22Rv1 (cell line): ENCODE results near the gene ASIC3.

Source experiments
- H3K27ac ChIP-seq: fragments of 450-650 bp; 2 replicates; pipeline ENCODE4 v1.5.1; 2017
- ZFX ChIP-seq: fragments of 450-650 bp; IDR thresholded peaks from 2 replicates; pipeline ENCODE4 v1.6.1; 2017; ENCODE audit warnings: antibody characterized with exemption, borderline replicate concordance
- TF ChIP-seq, protein P1 (sequence below): fragments of 450-650 bp; IDR thresholded peaks from 2 replicates; pipeline ENCODE4 v1.5.1; 2017; ENCODE audit warnings: mild to moderate bottlenecking

ASIC3 gene

DNA sequence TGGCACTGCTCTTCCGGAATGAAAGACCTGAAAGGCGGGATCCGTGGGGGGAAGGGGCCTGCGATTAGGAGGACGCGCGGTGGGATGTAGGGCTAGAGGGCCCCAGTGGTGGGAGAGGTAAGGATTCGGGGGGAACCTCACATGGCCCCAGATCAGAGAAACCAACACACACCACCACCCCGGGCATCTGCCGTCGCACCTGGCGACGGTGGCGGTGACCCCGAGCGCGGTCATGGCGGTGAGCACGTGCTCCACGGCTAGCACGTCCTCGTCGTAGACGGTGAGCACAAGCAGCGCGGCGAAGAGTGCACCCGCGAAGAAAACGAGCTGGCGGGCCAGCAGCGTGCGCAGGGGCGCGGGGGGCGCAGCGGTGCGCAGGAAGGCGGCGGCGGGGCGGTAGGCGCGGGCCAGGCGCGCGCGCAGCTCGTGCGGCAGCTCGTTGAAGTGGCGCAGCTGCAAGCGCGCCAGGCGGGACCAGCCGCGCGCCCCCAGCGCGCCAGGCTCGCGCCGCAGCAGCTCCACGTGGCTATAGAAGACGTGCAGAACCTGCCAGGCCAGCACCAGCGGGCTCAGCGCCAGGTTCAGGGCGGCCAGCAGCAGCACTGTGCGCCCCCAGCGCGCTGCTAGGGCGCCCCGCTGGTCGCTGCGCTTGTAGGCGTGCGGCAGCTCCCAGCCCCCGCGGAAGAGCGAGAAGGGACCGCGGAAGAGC lies 29.8 kb upstream of the ASIC3 start:
- H3K27ac ChIP-seq = peak overlapping the region; percentile 31
- no peak for TF ChIP-seq ZFX
- TF ChIP-seq, protein P1, sequence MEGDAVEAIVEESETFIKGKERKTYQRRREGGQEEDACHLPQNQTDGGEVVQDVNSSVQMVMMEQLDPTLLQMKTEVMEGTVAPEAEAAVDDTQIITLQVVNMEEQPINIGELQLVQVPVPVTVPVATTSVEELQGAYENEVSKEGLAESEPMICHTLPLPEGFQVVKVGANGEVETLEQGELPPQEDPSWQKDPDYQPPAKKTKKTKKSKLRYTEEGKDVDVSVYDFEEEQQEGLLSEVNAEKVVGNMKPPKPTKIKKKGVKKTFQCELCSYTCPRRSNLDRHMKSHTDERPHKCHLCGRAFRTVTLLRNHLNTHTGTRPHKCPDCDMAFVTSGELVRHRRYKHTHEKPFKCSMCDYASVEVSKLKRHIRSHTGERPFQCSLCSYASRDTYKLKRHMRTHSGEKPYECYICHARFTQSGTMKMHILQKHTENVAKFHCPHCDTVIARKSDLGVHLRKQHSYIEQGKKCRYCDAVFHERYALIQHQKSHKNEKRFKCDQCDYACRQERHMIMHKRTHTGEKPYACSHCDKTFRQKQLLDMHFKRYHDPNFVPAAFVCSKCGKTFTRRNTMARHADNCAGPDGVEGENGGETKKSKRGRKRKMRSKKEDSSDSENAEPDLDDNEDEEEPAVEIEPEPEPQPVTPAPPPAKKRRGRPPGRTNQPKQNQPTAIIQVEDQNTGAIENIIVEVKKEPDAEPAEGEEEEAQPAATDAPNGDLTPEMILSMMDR = peak; percentile 76

DNA sequence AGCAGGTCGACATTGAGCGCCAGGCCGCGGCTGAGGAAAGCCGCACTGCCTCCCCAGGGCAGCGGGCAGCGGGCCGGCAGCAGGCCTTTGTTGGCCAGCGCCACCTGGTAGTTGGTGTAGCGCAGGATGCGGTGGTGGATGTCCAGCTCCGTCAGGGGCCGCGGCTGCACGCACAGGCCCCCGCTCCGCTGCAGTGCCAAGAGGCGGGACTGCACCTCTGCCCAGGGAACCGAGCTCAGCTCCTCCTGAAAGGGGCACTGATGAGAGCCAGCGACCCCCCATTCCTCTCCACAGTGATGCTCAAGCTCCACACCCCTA lies 29.2 kb upstream of the ASIC3 start:
- H3K27ac ChIP-seq = peak overlapping the region; percentile 31

DNA sequence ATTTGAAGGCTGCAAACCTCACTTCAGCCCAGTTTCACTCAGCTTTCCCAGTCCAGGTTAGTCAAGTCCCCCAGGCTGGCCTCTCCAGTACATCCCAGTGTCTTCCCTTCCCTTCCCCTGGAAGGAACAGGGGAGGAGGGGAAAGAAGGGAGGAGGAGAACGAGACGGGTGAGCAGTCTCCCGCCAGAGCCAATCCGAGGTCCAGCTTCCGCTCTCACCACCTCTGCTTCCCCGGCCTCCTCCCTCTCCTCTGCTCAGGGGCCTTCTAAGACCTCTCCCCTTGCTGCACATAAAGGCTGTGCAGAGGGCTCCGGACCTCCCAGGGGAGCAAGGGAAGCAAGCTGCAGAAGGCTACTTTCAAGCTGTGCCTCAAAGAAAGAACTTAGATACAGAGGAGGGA lies 28.1 kb upstream of the ASIC3 start:
- no peak for TF ChIP-seq ZFX
- TF ChIP-seq, protein P1 = no peak
- H3K27ac ChIP-seq = no peak overlapping the region

More for the DNA sequence above, 29.2 kb upstream of the ASIC3 start:
- TF ChIP-seq, protein P1 = no peak
- no peak for TF ChIP-seq ZFX

DNA sequence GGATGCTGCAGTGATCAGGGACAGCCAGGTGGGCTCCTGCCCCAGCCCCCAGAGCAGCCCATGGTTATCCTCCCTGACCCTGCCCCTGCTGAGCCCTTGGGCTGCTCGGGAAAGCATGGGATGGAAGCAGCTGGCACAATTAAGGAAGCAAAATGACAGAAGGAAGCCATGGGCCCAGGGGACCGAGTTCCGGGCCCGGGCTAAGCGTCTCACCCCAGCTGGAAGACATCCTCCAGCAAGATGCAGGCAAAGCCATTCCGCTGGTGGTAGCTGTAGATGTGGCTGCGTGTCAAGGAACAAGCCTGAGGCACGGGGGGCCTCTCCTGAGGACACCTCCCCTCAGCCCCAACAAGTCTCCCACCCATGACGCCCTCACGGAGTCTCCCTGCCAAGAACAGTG lies 25.1 kb upstream of the ASIC3 start:
- H3K27ac ChIP-seq = no peak overlapping the region
- TF ChIP-seq ZFX = no peak
- TF ChIP-seq, protein P1 = no peak

DNA sequence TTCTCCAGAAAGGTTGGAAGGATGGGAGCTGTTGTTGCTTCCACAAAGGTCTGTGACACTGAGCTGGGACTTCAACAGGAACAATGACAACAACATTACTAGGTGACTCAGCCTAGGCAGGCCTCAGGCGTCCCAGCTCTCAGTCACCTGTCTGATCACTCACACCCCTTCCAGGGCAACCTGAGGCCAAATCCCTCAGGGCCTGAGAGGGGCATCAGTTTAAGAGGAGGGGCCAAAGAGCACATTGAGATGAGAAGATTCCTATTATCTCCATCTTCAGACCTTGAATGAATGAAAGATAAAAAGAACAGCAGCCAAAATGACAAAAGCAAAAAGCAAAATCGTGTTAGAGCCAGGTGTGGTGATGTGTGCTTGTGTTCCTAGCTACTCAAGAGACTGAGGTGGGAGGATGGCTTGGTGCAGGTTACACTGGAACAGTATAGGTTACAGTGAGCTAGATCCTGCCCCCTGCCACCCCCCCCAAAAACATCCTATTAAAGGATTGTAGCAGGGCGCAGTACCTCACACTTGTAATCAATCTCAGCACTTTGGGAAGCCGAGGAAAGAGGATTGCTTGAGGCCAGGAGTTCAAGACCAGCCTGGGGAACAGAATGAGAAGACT lies 23.8 kb upstream of the ASIC3 start, which contains the start of gene ATG9B:
Gene ATG9B (minus strand): TSS at position 60 of the 622 bp plus-strand sequence. CDS start 71 bp downstream, outside the sequence.
- TF ChIP-seq, protein P1 = no peak
- no peak for TF ChIP-seq ZFX
- H3K27ac ChIP-seq = no peak within 1 kb of the TSS

DNA sequence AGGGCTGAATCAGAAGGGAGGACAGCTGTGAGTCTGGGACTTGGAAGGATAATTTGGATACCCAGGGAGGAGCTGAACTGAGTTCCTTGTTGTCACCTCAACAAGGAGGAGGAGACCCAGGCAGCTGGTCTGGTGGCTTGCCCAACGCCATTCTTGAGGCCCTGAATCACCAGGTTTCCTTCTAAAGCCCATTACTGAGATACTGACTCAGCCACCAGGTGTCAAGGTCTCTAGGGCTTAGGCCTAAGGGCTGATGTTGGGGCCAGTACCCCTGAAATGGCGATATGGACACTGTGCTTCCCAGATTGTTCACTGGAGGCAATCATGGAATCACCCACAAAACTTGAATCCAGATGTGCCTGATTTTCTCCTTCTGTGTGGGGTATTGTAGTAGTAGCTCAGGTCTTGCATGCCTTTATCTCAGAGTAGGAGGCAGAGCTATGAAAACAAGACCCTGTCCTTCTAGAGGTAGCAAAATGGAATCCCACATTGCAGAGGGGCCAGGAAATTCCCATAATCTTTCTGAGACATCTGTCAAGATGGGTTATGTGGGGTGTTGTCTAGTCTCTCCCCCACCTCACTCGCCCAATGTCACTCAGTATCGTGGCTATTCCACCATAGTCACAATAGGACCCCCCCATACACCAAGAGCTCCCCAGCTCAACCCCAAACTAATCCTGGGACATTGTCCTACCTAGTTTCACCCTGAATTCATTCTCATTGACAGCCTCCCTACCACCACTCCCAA lies 22.2 kb upstream of the ASIC3 start:
- H3K27ac ChIP-seq = peak overlapping the region; percentile 77; the same call in 1 of the 2 replicates
- TF ChIP-seq, protein P1 = no peak
- no peak for TF ChIP-seq ZFX

DNA sequence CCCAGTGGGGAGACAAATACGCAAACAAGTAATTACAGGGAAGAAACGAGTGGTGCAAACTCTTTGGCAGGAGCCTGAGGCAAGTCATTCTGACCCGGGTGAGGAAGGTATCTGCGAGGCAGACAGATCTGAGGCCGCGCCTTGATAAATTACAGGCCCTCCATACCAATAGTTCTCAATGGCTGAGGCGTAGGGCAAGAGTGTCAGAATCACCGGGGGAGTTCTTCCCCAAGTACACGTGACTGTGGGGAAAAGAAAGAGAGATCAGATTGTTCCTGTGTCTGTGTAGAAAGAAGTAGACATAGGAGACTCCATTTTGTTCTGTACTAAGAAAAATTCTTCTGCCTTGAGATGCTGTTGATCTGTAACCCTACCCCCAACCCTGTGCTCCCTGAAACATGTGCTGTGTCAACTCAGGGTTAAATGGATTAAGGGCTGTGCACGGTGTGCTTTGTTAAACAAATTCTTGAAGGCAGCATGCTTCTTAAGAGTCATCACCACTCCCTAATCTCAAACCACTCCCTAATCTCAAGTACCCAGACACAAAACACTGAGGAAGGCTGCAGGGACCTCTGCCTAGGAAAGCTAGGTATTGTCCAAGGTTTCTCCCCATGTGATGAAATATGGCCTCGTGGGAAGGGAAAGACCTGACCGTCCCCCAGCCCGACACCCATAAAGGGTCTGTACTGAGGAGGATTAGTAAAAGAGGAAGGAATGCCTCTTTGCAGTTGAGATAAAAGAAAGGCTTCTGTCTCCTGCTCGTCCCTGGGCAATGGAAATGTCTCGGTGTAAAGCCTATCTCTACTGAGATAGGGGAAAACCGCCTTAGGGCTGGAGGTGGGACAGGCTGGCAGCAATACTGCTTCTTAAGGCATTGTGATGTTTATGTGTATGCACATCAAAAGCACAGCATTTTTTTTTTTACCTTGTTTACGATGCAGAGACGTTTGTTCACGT lies 21.3 kb upstream of the ASIC3 start:
- peak overlapping the region; percentile 77 for H3K27ac ChIP-seq

DNA sequence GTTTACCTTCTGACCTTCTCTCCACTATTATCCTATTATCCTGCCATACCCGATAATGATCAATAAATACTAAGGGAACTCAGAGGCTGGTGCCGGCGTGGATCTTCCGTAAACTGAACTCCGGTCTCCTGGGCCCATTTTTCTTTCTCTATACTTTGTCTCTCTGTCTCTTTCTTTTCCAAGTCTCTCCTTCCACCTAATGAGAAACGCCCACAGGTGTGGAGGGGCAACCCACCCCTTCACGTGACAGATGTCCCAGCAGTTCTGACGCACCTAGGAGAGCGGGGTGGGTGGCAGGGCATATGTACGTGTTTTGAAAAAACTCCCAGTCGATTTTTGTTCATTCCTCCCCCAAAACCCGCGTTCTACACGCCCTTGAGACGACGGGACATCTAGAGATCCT lies 20.6 kb upstream of the ASIC3 start:
- peak overlapping the region; percentile 77 for H3K27ac ChIP-seq
